NCI-H446 treated with DMSO at 0.1 percent for 48 hours (cell line): ENCODE measurements around the gene ERBB2.
"Not testable (repeated sequence)": the region's sequence is repeated elsewhere in the genome, so short reads cannot be mapped to it uniquely, and the experiment has no call there.

Experiments
- DNase-seq: peaks from one replicate; lab custom pipeline; 2025; lab: John Stamatoyannopoulos, UW

Gene ERBB2

GRCh38 chr17:39703913-39704312 lies 4.0 kb downstream of the ERBB2 start:
- DNase-seq = no peak

- DNase-seq = no peak
These were observed 5.1 kb downstream of the ERBB2 start for GRCh38 chr17:39704821-39705551.

- no peak for DNase-seq
These were observed 6.0 kb downstream of the ERBB2 start for GRCh38 chr17:39705786-39706348.

GRCh38 chr17:39706383-39706782 lies 6.5 kb downstream of the ERBB2 start:
- no peak for DNase-seq

- no peak for DNase-seq
These were observed 7.1 kb downstream of the ERBB2 start for GRCh38 chr17:39706921-39707337.

- DNase-seq = no peak
These were observed 9.6 kb downstream of the ERBB2 start for GRCh38 chr17:39709319-39709997.

GRCh38 chr17:39709998-39710964 lies 10.4 kb downstream of the ERBB2 start:
- DNase-seq = no peak

- not testable (repeated sequence) for DNase-seq
These were observed 11.2 kb downstream of the ERBB2 start for GRCh38 chr17:39711071-39711470.

- DNase-seq = no peak
These were observed 12.0 kb downstream of the ERBB2 start for GRCh38 chr17:39711851-39712250.

GRCh38 chr17:39714234-39714633 lies 14.4 kb downstream of the ERBB2 start:
- no peak for DNase-seq

GRCh38 chr17:39715375-39716072 lies 15.7 kb downstream of the ERBB2 start:
- DNase-seq = no peak

GRCh38 chr17:39716073-39716818 lies 16.4 kb downstream of the ERBB2 start:
- no peak for DNase-seq

- DNase-seq = no peak
These were observed 17.1 kb downstream of the ERBB2 start for GRCh38 chr17:39716879-39717536.

- no peak for DNase-seq
These were observed 17.8 kb downstream of the ERBB2 start for GRCh38 chr17:39717660-39718059.

- DNase-seq = no peak
These were observed 19.9 kb downstream of the ERBB2 start for GRCh38 chr17:39719563-39720355.

GRCh38 chr17:39722104-39722503 lies 22.2 kb downstream of the ERBB2 start:
- no peak for DNase-seq

- no peak for DNase-seq
These were observed 23.3 kb downstream of the ERBB2 start for GRCh38 chr17:39722965-39723848.

- DNase-seq = no peak
These were observed 24.9 kb downstream of the ERBB2 start for GRCh38 chr17:39724731-39725130.
